Measurements from ENCODE around the gene EFEMP2. TPM values are rescaled to one million over a fixed set of nuclear protein-coding genes. Genes with fewer than 3 reads are reported as not detected.

EFEMP2 gene
- total and polyA plus RNA-seq, 2 experiments from 2014 or later, result 161 to 216 TPM

GRCh38 chr11:65888163-65888814, 15.7 kb upstream of the EFEMP2 start, which contains the start of gene FIBP:
TSS of gene FIBP (minus strand) at chr11:65888471. CDS start at chr11:65888418, 53 bp downstream.
- Histone ChIP-seq H3K36me3 (peaks cover 11% of the 10 kb centered on the region), H3K27ac (peak within 1 kb of the TSS; percentile 86), H3K4me3 (peak within 1 kb of the TSS; percentile 53), H3K27me3 (no peaks in the 10 kb centered on the region), H3K9me3 (ENCODE audit: low read depth) (no peaks in the 10 kb centered on the region), H3K4me1 (ENCODE audit: low read depth) (peaks cover 19% of the 10 kb centered on the region)
- peak; percentile 78 for TF ChIP-seq CTCF (IDR thresholded peaks at IDR 0.05; ENCODE audit: low read depth, low read length)
- DNase-seq (ENCODE audit: low read depth in 1 of 2, low spot score in 1 of 2), result peak; percentile 97 to 98

- no peaks in the 10 kb centered on the region for H3K27me3 ChIP-seq
- no peak for DNase-seq (ENCODE audit: low read depth in 1 of 2, low spot score in 1 of 2)
- peak overlapping the region; percentile 53 for H3K4me3 ChIP-seq
- peaks cover 19% of the 10 kb centered on the region for H3K4me1 ChIP-seq (ENCODE audit: low read depth)
- H3K36me3 ChIP-seq, result peaks cover 14% of the 10 kb centered on the region
- TF ChIP-seq CTCF (IDR thresholded peaks at IDR 0.05; ENCODE audit: low read depth, low read length), result no peak
- peak overlapping the region; percentile 86 for H3K27ac ChIP-seq
- H3K9me3 ChIP-seq (ENCODE audit: low read depth), result no peaks in the 10 kb centered on the region
These were observed 15.1 kb upstream of the EFEMP2 start for GRCh38 chr11:65887723-65888162.

- peak overlapping the region; percentile 53 for H3K4me3 ChIP-seq
- peaks cover 19% of the 10 kb centered on the region for H3K36me3 ChIP-seq
- no peaks in the 10 kb centered on the region for H3K27me3 ChIP-seq
- TF ChIP-seq CTCF (IDR thresholded peaks at IDR 0.05; ENCODE audit: low read depth, low read length), result no peak
- peak overlapping the region; percentile 86 for H3K27ac ChIP-seq
- DNase-seq (ENCODE audit: low read depth in 1 of 2, low spot score in 1 of 2), result no peak
- H3K4me1 ChIP-seq (ENCODE audit: low read depth), result peaks cover 14% of the 10 kb centered on the region
- H3K9me3 ChIP-seq (ENCODE audit: low read depth), result no peaks in the 10 kb centered on the region
These were observed 14.5 kb upstream of the EFEMP2 start for GRCh38 chr11:65886826-65887722.

GRCh38 chr11:65885808-65886536, 13.4 kb upstream of the EFEMP2 start:
- H3K4me1 ChIP-seq (ENCODE audit: low read depth), result peaks cover 11% of the 10 kb centered on the region
- no peak overlapping the region for H3K4me3 ChIP-seq
- H3K36me3 ChIP-seq, result peaks cover 19% of the 10 kb centered on the region
- H3K9me3 ChIP-seq (ENCODE audit: low read depth), result no peaks in the 10 kb centered on the region
- no peaks in the 10 kb centered on the region for H3K27me3 ChIP-seq
- no peak overlapping the region for H3K27ac ChIP-seq
- TF ChIP-seq CTCF (IDR thresholded peaks at IDR 0.05; ENCODE audit: low read depth, low read length), result no peak
- DNase-seq (ENCODE audit: low read depth in 1 of 2, low spot score in 1 of 2), result no peak

GRCh38 chr11:65885231-65885630, 12.6 kb upstream of the EFEMP2 start:
- peaks cover 11% of the 10 kb centered on the region for H3K4me1 ChIP-seq (ENCODE audit: low read depth)
- no peak for TF ChIP-seq CTCF (IDR thresholded peaks at IDR 0.05; ENCODE audit: low read depth, low read length)
- no peak for DNase-seq (ENCODE audit: low read depth in 1 of 2, low spot score in 1 of 2)
- no peaks in the 10 kb centered on the region for H3K27me3 ChIP-seq
- no peak overlapping the region for H3K27ac ChIP-seq
- H3K9me3 ChIP-seq (ENCODE audit: low read depth), result no peaks in the 10 kb centered on the region
- H3K4me3 ChIP-seq, result no peak overlapping the region
- H3K36me3 ChIP-seq, result peaks cover 19% of the 10 kb centered on the region

Data from cardiac muscle cell (in vitro differentiated cells and primary cell).